H9 (cell line): ENCODE results near the gene PTPN2. TPM values are rescaled to one million over a fixed set of nuclear protein-coding genes. Genes with fewer than 3 reads are reported as not detected.
A peak's percentile ranks its signal among the peaks of the same experiment; 100 is the strongest.

Source experiments
- DNase-seq: peaks from one replicate; pipeline ENCODE4 v3.0.0-alpha.2; 2017
- H2AFZ ChIP-seq: one replicate; pipeline ENCODE4 v1.6.1; 2013; ENCODE audit warnings: mild to moderate bottlenecking, low read length, control low read depth, moderate library complexity
- H2AK5ac ChIP-seq: 2 replicates; pipeline ENCODE4 v1.6.1; 2013; ENCODE audit warnings: low read length, control low read depth, mixed read lengths; ENCODE audit not compliant: insufficient read length
- H2BK120ac ChIP-seq: one replicate; pipeline ENCODE4 v1.6.1; 2013; ENCODE audit warnings: low read depth, mild to moderate bottlenecking, low read length, control low read depth, inconsistent platforms; ENCODE audit not compliant: poor library complexity, severe bottlenecking
- H2BK12ac ChIP-seq: 2 replicates; pipeline ENCODE4 v1.6.1; 2013; ENCODE audit warnings: low read length, control low read depth, mixed read lengths, low read depth; ENCODE audit not compliant: insufficient read length
- H2BK15ac ChIP-seq: 2 replicates; pipeline ENCODE4 v1.6.1; 2013; ENCODE audit warnings: low read depth, low read length, control low read depth
- H2BK20ac ChIP-seq: one replicate; pipeline ENCODE4 v1.6.1; 2013; ENCODE audit warnings: low read depth, mild to moderate bottlenecking, low read length, control low read depth, inconsistent platforms; ENCODE audit not compliant: poor library complexity, severe bottlenecking
- H2BK5ac ChIP-seq: 2 replicates; pipeline ENCODE4 v1.6.1; 2013; ENCODE audit warnings: low read length, control low read depth, mixed read lengths; ENCODE audit not compliant: insufficient read length
- H3K14ac ChIP-seq: 2 replicates; pipeline ENCODE4 v1.6.1; 2013; ENCODE audit warnings: low read length, control low read depth; ENCODE audit not compliant: insufficient read depth
- H3K18ac ChIP-seq: 2 replicates; pipeline ENCODE4 v1.6.1; 2013; ENCODE audit warnings: low read depth, mild to moderate bottlenecking, mixed read lengths, low read length, control low read depth; ENCODE audit not compliant: insufficient read length
- H3K23ac ChIP-seq: 2 replicates; pipeline ENCODE4 v1.6.1; 2013; ENCODE audit warnings: low read length, control low read depth, mixed read lengths, low read depth; ENCODE audit not compliant: insufficient read length
- H3K23me2 ChIP-seq: 2 replicates; pipeline ENCODE4 v1.6.1; 2013; ENCODE audit warnings: low read depth, mild to moderate bottlenecking, mixed read lengths, low read length, control low read depth; ENCODE audit not compliant: insufficient read length, poor library complexity, severe bottlenecking
- H3K27ac ChIP-seq: 2 replicates; pipeline ENCODE4 v1.5.1; 2013; ENCODE audit warnings: low read length, control low read depth, mixed read lengths, low read depth; ENCODE audit not compliant: insufficient read length
- H3K27me3 ChIP-seq: 2 replicates; pipeline ENCODE4 v1.6.1; 2013; ENCODE audit warnings: low read length, control low read depth, inconsistent platforms; ENCODE audit not compliant: insufficient read depth
- H3K4ac ChIP-seq: 2 replicates; pipeline ENCODE4 v1.6.1; 2013; ENCODE audit warnings: low read depth, mild to moderate bottlenecking, control low read depth, inconsistent platforms, low read length, moderate library complexity
- H3K4me1 ChIP-seq: 2 replicates; pipeline ENCODE4 v1.6.1; 2013; ENCODE audit warnings: low read length, control low read depth, inconsistent platforms; ENCODE audit not compliant: insufficient read depth
- H3K4me2 ChIP-seq: 2 replicates; pipeline ENCODE4 v1.6.1; 2013; ENCODE audit warnings: low read length, control low read depth, mixed read lengths; ENCODE audit not compliant: insufficient read length, insufficient read depth
- H3K56ac ChIP-seq: 2 replicates; pipeline ENCODE4 v1.6.1; 2013; ENCODE audit warnings: low read depth, mild to moderate bottlenecking, mixed read lengths, low read length, control low read depth; ENCODE audit not compliant: insufficient read length
- H3K79me1 ChIP-seq: 2 replicates; pipeline ENCODE4 v1.6.1; 2013; ENCODE audit warnings: low read depth, mild to moderate bottlenecking, moderate library complexity, low read length, control low read depth, inconsistent platforms; ENCODE audit not compliant: insufficient read depth, poor library complexity, severe bottlenecking
- H3K79me2 ChIP-seq: 2 replicates; pipeline ENCODE4 v1.6.1; 2013; ENCODE audit warnings: low read length, control low read depth, inconsistent platforms; ENCODE audit not compliant: insufficient read depth
- H3K9ac ChIP-seq: 2 replicates; pipeline ENCODE4 v1.6.1; 2013; ENCODE audit warnings: low read length, control low read depth, mixed read lengths; ENCODE audit not compliant: insufficient read length; ENCODE audit errors: extremely low read depth
- H3K9me3 ChIP-seq: one replicate; pipeline ENCODE4 v1.6.1; 2013; ENCODE audit warnings: low read depth, low read length, inconsistent platforms; ENCODE audit not compliant: control insufficient read depth
- H3T11ph ChIP-seq: one replicate; pipeline ENCODE4 v1.6.1; 2013; ENCODE audit warnings: mild to moderate bottlenecking, low read length, control low read depth, inconsistent platforms
- H4K20me1 ChIP-seq: one replicate; pipeline ENCODE4 v1.6.1; 2013; ENCODE audit not compliant: control insufficient read depth, insufficient read length, insufficient read depth
- H4K5ac ChIP-seq: 2 replicates; pipeline ENCODE4 v1.6.1; 2013; ENCODE audit warnings: low read depth, mild to moderate bottlenecking, mixed read lengths, low read length, control low read depth; ENCODE audit not compliant: insufficient read length
- H4K8ac ChIP-seq: replicated peaks from 2 replicates; pipeline ENCODE4 v1.6.1; 2013; ENCODE audit warnings: low read length, control low read depth, mixed read lengths, low read depth; ENCODE audit not compliant: insufficient read length
- H4K91ac ChIP-seq: 2 replicates; pipeline ENCODE4 v1.6.1; 2013; ENCODE audit warnings: low read depth, mild to moderate bottlenecking, moderate library complexity, mixed read lengths, low read length, control low read depth; ENCODE audit not compliant: insufficient read length
- H3K27ac Mint-ChIP-seq, 3 experiments: 2 replicates in 2 of 3; 3 replicates in 1 of 3; pipeline ENCODE4 v1.8.0; 2020 to 2021; ENCODE audit warnings: mixed read lengths in 3 of 3, mild to moderate bottlenecking in 1 of 3, moderate library complexity in 1 of 3
- H3K27me3 Mint-ChIP-seq: 2 replicates; pipeline ENCODE4 v1.8.0; 2021; ENCODE audit warnings: low read depth, mild to moderate bottlenecking, moderate library complexity, mixed read lengths
- H3K36me3 Mint-ChIP-seq, 3 experiments: 2 replicates in 2 of 3; 3 replicates in 1 of 3; pipeline ENCODE4 v1.8.0; 2020 to 2021; ENCODE audit warnings: low read depth in 3 of 3, mixed read lengths in 3 of 3; ENCODE audit not compliant: insufficient read depth in 1 of 3
- H3K4me1 Mint-ChIP-seq, 2 experiments: 2 replicates each; pipeline ENCODE4 v1.8.0; 2020; ENCODE audit warnings: mixed read lengths in 2 of 2
- H3K4me3 Mint-ChIP-seq, 2 experiments: 2 replicates in 1 of 2; 3 replicates in 1 of 2; pipeline ENCODE4 v1.8.0; 2020 to 2021; ENCODE audit warnings: mild to moderate bottlenecking in 2 of 2, mixed read lengths in 2 of 2, moderate library complexity in 1 of 2
- H3K9me3 Mint-ChIP-seq, 2 experiments: 2 replicates in 1 of 2; 3 replicates in 1 of 2; pipeline ENCODE4 v1.8.0; 2020; ENCODE audit warnings: mild to moderate bottlenecking in 2 of 2, mixed read lengths in 2 of 2, moderate library complexity in 1 of 2
- CTCF ChIP-seq: fragments of 200-600 bp; sonication (generic); conservative IDR thresholded peaks from 3 replicates; pipeline ENCODE4 v1.8.0; 2021; ENCODE audit warnings: antibody characterized with exemption, mild to moderate bottlenecking
- WGBS: extraction: QIAGEN DNeasy Blood & Tissue Kit; methylation state at CpG from one replicate; pipeline ENCODE4 v1.1.7; 2013; ENCODE audit warnings: missing lambda C conversion rate, low lambda C conversion rate, mixed read lengths; ENCODE audit not compliant: insufficient read length; ENCODE audit errors: extremely low coverage; 5-methylcytosine and 5-hydroxymethylcytosine counted together
- total RNA-seq: library from RNA; stranded (reverse); gene quantifications from 2 replicates; pipeline ENCODE4 v1.2.1, GENCODE V29; 2021

PTPN2 gene
- total RNA-seq, 1 experiment from 2014 or later, result 48.7 TPM

- Mint-ChIP-seq H3K4me3 (peak overlapping the region in 1 of 2 experiments; percentile 54; a peak in 1 of 5 replicates), H3K4me1 (peaks cover 33 to 36% of the 10 kb centered on the region in 2 experiments), H3K36me3 (peaks cover 8 to 39% (median 37%) of the 10 kb centered on the region in 3 experiments; a peak in 6 of 7 replicates), H3K27me3 (no peaks in the 10 kb centered on the region), H3K9me3 (no peaks in the 10 kb centered on the region), H3K27ac (peak overlapping the region in 2 of 3 experiments; percentile 50 to 58; a peak in 3 of 7 replicates)
- Histone ChIP-seq H3K56ac (no peak overlapping the region), H3K27ac (no peak overlapping the region), H2AK5ac (no peak overlapping the region), H2BK120ac (no peak overlapping the region), H3K79me1 (peaks cover 2% of the 10 kb centered on the region), H3K4ac (no peak overlapping the region), H3K4me2 (no peak overlapping the region), H2BK5ac (no peak overlapping the region), H4K91ac (no peak overlapping the region), H2BK20ac (no peak overlapping the region), H2BK15ac (no peak overlapping the region), H4K8ac (no peak overlapping the region), H4K20me1 (no peaks in the 10 kb centered on the region), H3K4me1 (peaks cover 6% of the 10 kb centered on the region; the same call in 1 of the 2 replicates), H3K9ac (no peak overlapping the region), H3K14ac (no peak overlapping the region), H2AFZ (no peak overlapping the region), H4K5ac (no peak overlapping the region), H3K27me3 (no peaks in the 10 kb centered on the region), H3K23ac (no peak overlapping the region), H3K23me2 (no peaks in the 10 kb centered on the region), H3K9me3 (no peaks in the 10 kb centered on the region), H3K18ac (no peak overlapping the region), H2BK12ac (no peak overlapping the region), H3K79me2 (no peaks in the 10 kb centered on the region), H3T11ph (no peak overlapping the region)
- TF ChIP-seq CTCF, result no peak
- WGBS, result no CpG with 5 or more reads among the region's 6 CpGs
- DNase-seq, result no peak
Observed at GRCh38 chr18:12820506-12820905, 63.5 kb downstream of the PTPN2 start.
